Hepatic stellate cell (primary cell): ENCODE results near the gene BOLL.
"Not testable (repeated sequence)": the region's sequence is repeated elsewhere in the genome, so short reads cannot be mapped to it uniquely, and the experiment has no call there.

Source experiments
- DNase-seq: peaks from one replicate; pipeline ENCODE4 v3.0.0; 2011; ENCODE audit warnings: low spot score

Gene BOLL

GRCh38 chr2:197706839-197707207 lies 78.3 kb downstream of the BOLL start:
- DNase-seq = no peak

- no peak for DNase-seq
These were observed 78.9 kb downstream of the BOLL start for GRCh38 chr2:197705912-197706838.

- DNase-seq = peak; percentile 94
These were observed 79.8 kb downstream of the BOLL start, which contains the start of gene MARS2 for GRCh38 chr2:197705121-197705911. MARS2 (plus strand) TSS chr2:197705369; CDS start chr2:197705406, 37 bp downstream.

- no peak for DNase-seq
These were observed 80.5 kb downstream of the BOLL start for GRCh38 chr2:197704434-197705120.

GRCh38 chr2:197700960-197701359 lies 84.2 kb downstream of the BOLL start:
- no peak for DNase-seq

GRCh38 chr2:197699724-197700123 lies 85.4 kb downstream of the BOLL start:
- DNase-seq = not testable (repeated sequence)

- not testable (repeated sequence) for DNase-seq
These were observed 88.5 kb downstream of the BOLL start for GRCh38 chr2:197696571-197696970.

- DNase-seq = not testable (repeated sequence)
These were observed 89.1 kb downstream of the BOLL start for GRCh38 chr2:197695971-197696370.

GRCh38 chr2:197695206-197695605 lies 89.9 kb downstream of the BOLL start:
- not testable (repeated sequence) for DNase-seq

GRCh38 chr2:197677483-197677882 lies 107.6 kb downstream of the BOLL start:
- DNase-seq = no peak

- DNase-seq = no peak
These were observed 108.1 kb downstream of the BOLL start for GRCh38 chr2:197677056-197677455.
